Endothelial cell of umbilical vein (primary cell): ENCODE measurements around the gene RASA1. TPM values are rescaled to one million over a fixed set of nuclear protein-coding genes. Genes with fewer than 3 reads are reported as not detected.

Experiments used
- BruUV-seq: library from RNA; stranded (reverse); fragments of 400-500 nt; replicated peaks from 2 replicates; lab custom pipeline; 2021; lab: Mats Ljungman, UMichigan
- CTCF ChIA-PET: fragments of 300-600, 350-600 bp; sonication (Branson Sonifier 250); formaldehyde crosslinking; loops from one replicate; lab custom pipeline; 2021; ENCODE audit warnings: antibody characterized with exemption, inconsistent platforms; lab: Charles Lee
- POLR2A ChIA-PET: fragments of 300-600, 350-600 bp; sonication (Branson Sonifier 250); formaldehyde crosslinking; loops from one replicate; lab custom pipeline; 2021; ENCODE audit warnings: antibody characterized with exemption, inconsistent platforms; lab: Charles Lee
- DNase-seq: peaks from one replicate; pipeline ENCODE4 v3.0.0-alpha.2; 2011; ENCODE audit warnings: low read depth, low spot score
- FAIRE-seq: peaks from 2 replicates; lab custom pipeline; 2011; peaks lifted over from hg19 to GRCh38; lab: Jason Lieb, UNC
- H2AFZ ChIP-seq: 2 replicates; pipeline ENCODE4 v1.6.0; 2012; ENCODE audit warnings: low read depth, low read length, control low read depth, inconsistent platforms
- H3K27ac ChIP-seq: 2 replicates; pipeline ENCODE4 v1.5.1; 2011; ENCODE audit warnings: low read depth, mild to moderate bottlenecking, control low read depth, low read length, moderate library complexity; ENCODE audit not compliant: insufficient read depth
- H3K27me3 ChIP-seq, 2 experiments: 2 replicates each; pipeline versions ENCODE4 v1.6.0 to v1.6.1; 2011; ENCODE audit warnings: low read length in 2 of 2, mixed read lengths in 1 of 2; ENCODE audit not compliant: control insufficient read depth in 2 of 2, insufficient read depth in 2 of 2
- H3K36me3 ChIP-seq, 2 experiments: 2 replicates in 1 of 2; 3 replicates in 1 of 2; pipeline ENCODE4 v1.5.1; 2011; ENCODE audit warnings: low read length in 2 of 2, mild to moderate bottlenecking in 1 of 2, moderate library complexity in 1 of 2; ENCODE audit not compliant: control insufficient read depth in 2 of 2, insufficient read depth in 2 of 2; ENCODE audit errors: extremely low read depth in 1 of 2
- H3K4me1 ChIP-seq: 3 replicates; pipeline ENCODE4 v1.5.1; 2011; ENCODE audit warnings: mild to moderate bottlenecking, low read length; ENCODE audit not compliant: control insufficient read depth, insufficient read depth; ENCODE audit errors: extremely low read depth
- H3K4me2 ChIP-seq: 2 replicates; pipeline ENCODE4 v1.6.1; 2011; ENCODE audit warnings: low read length, control low read depth, mixed read lengths; ENCODE audit not compliant: insufficient read depth
- H3K4me3 ChIP-seq, 3 experiments: fragments of 200-600 bp in 1 of 3; sonication (generic), shearing (Covaris generic) in 1 of 3; replicated peaks in 1 of 3; 2 replicates each; pipeline ENCODE4 v1.5.1; 2011 to 2016; ENCODE audit warnings: control low read depth in 3 of 3, low read length in 3 of 3, mild to moderate bottlenecking in 2 of 3, inconsistent platforms in 1 of 3, low read depth in 1 of 3, moderate library complexity in 1 of 3; ENCODE audit not compliant: insufficient read depth in 1 of 3
- H3K79me2 ChIP-seq: 2 replicates; pipeline ENCODE4 v1.6.0; 2012; ENCODE audit warnings: low read length, inconsistent platforms; ENCODE audit not compliant: control insufficient read depth, insufficient read depth
- H3K9ac ChIP-seq: replicated peaks from 2 replicates; pipeline ENCODE3; 2011; ENCODE audit warnings: low read length, control low read depth; ENCODE audit not compliant: insufficient read depth; ENCODE audit errors: extremely low read depth
- H3K9me1 ChIP-seq: replicated peaks from 3 replicates; pipeline ENCODE4 v1.6.0; 2011; ENCODE audit warnings: mild to moderate bottlenecking, low read length; ENCODE audit not compliant: control insufficient read depth, insufficient read depth; ENCODE audit errors: extremely low read depth
- H3K9me3 ChIP-seq: replicated peaks from 2 replicates; pipeline ENCODE4 v1.5.1; 2012; ENCODE audit warnings: low read length, inconsistent platforms; ENCODE audit not compliant: control insufficient read depth, insufficient read depth
- H4K20me1 ChIP-seq: replicated peaks from 2 replicates; pipeline ENCODE3; 2011; ENCODE audit warnings: mild to moderate bottlenecking, low read length; ENCODE audit not compliant: control insufficient read depth, insufficient read depth; ENCODE audit errors: extremely low read depth
- EZH2 ChIP-seq: IDR thresholded peaks from 2 replicates; pipeline ENCODE4 v1.6.1; 2012; ENCODE audit warnings: borderline replicate concordance, low read depth, mild to moderate bottlenecking, moderate library complexity, low read length, inconsistent platforms; ENCODE audit not compliant: severe bottlenecking
- FOS ChIP-seq: IDR thresholded peaks from 2 replicates; pipeline ENCODE4 v1.6.1; 2011; ENCODE audit warnings: mild to moderate bottlenecking, low read length, moderate library complexity, borderline replicate concordance; ENCODE audit not compliant: insufficient read depth
- GATA2 ChIP-seq: IDR thresholded peaks from 2 replicates; pipeline ENCODE4 v1.7.0; 2011; ENCODE audit warnings: low read depth, mild to moderate bottlenecking, moderate library complexity, mixed read lengths, low read length; ENCODE audit not compliant: insufficient read length, insufficient read depth
- JUN ChIP-seq: IDR thresholded peaks from 2 replicates; pipeline ENCODE4 v1.6.1; 2011; ENCODE audit warnings: borderline replicate concordance, low read depth; ENCODE audit not compliant: insufficient read length, insufficient read depth
- MYC ChIP-seq: IDR thresholded peaks from one replicate; pipeline ENCODE4 v1.6.1; 2011; ENCODE audit warnings: mild to moderate bottlenecking, low read depth, low read length
- POLR2A ChIP-seq: IDR thresholded peaks from 2 replicates; pipeline ENCODE4 v1.6.1; 2012; ENCODE audit warnings: low read depth, mild to moderate bottlenecking, control low read depth, low read length
- POLR2AphosphoS5 ChIP-seq: IDR thresholded peaks from 2 replicates; pipeline ENCODE4 v1.6.1; 2012; ENCODE audit warnings: low read depth, mild to moderate bottlenecking, control low read depth, low read length, moderate library complexity; ENCODE audit not compliant: insufficient read depth
- dilution Hi-C: fragments of 300-500 bp; cut with MboI; formaldehyde crosslinking; loops from one replicate; pipeline ENCODE4 v1.15.0; 2019; ENCODE audit warnings: low sequenced_read_pairs; ENCODE audit not compliant: extremely low pct_ligation_motif_present
- intact Hi-C: fragments of 100-400 bp; cut with micrococcal nuclease; formaldehyde crosslinking; loops from one replicate; pipeline ENCODE4 v1.10.0; 2022
- polyA plus RNA-seq, 4 experiments: library from polyadenylated mRNA; depleted of rRNA in 3 of 4; stranded (reverse) in 3 of 4; unstranded in 1 of 4; fragments of >200 nt; gene quantifications; 2 replicates each; pipeline versions ENCODE4 v1.2.1 to v1.2.3, GENCODE V29; 2011 to 2012; ENCODE audit warnings: missing spikeins in 1 of 4
- total RNA-seq: library from RNA; stranded (reverse); gene quantifications from 2 replicates; pipeline ENCODE4 v1.2.3, GENCODE V29; 2021
- TF ChIP-seq, protein P1 (sequence below), 2 donors: IDR thresholded peaks; 1 replicate in 1 of 2; 2 replicates in 1 of 2; pipeline ENCODE4 v1.5.1; 2011; ENCODE audit warnings: low read length in 2 of 2, mild to moderate bottlenecking in 2 of 2, moderate library complexity in 2 of 2, control low read depth in 1 of 2, inconsistent platforms in 1 of 2, low read depth in 1 of 2; ENCODE audit not compliant: insufficient read depth in 1 of 2; ENCODE audit errors: extremely low read depth in 1 of 2
- TF ChIP-seq, protein P2 (sequence below): IDR thresholded peaks from 2 replicates; pipeline ENCODE4 v1.6.1; 2011; ENCODE audit not compliant: insufficient read depth, insufficient read length

RASA1 gene
- total and polyA plus RNA-seq, 2 donors (not counting 3 experiments of a cell fraction or from before 2014, with no cell fraction given): 23.1 to 42.0 TPM

DNA sequence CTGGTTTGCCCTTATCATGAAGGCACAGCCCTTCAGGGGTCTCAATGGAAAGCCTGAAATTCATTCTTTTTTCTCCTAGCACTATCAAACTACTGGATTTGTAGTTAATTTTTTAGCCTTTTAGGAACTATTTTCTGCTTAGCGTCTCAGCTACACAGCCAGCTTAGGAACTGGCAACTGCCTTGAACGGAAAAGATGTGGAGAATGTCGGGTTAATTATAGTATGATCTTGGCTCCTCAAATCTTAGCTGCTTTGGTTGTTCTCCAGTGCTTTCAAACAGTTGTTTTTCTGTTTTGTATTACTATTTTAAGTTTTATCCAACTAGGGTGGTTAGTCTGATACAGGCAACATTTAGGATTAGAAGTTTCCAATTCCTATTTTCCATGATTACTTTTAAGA lies 100.9 kb downstream of the RASA1 start:
- peaks cover 2 to 8% of the 10 kb centered on the region in 2 experiments for H3K36me3 ChIP-seq
- H3K27ac ChIP-seq: no peak overlapping the region
- no peak for DNase-seq
- TF ChIP-seq, protein P1, sequence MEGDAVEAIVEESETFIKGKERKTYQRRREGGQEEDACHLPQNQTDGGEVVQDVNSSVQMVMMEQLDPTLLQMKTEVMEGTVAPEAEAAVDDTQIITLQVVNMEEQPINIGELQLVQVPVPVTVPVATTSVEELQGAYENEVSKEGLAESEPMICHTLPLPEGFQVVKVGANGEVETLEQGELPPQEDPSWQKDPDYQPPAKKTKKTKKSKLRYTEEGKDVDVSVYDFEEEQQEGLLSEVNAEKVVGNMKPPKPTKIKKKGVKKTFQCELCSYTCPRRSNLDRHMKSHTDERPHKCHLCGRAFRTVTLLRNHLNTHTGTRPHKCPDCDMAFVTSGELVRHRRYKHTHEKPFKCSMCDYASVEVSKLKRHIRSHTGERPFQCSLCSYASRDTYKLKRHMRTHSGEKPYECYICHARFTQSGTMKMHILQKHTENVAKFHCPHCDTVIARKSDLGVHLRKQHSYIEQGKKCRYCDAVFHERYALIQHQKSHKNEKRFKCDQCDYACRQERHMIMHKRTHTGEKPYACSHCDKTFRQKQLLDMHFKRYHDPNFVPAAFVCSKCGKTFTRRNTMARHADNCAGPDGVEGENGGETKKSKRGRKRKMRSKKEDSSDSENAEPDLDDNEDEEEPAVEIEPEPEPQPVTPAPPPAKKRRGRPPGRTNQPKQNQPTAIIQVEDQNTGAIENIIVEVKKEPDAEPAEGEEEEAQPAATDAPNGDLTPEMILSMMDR (IDR thresholded peaks at IDR 0.05; ENCODE audit: extremely low read depth in 1 of 2, insufficient read depth in 1 of 2, low read depth in 1 of 2, low read length in 2 of 2): no peak
- no peak for TF ChIP-seq JUN
- no peak for TF ChIP-seq POLR2AphosphoS5
- TF ChIP-seq, protein P2, sequence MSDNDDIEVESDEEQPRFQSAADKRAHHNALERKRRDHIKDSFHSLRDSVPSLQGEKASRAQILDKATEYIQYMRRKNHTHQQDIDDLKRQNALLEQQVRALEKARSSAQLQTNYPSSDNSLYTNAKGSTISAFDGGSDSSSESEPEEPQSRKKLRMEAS: no peak
- no peak for TF ChIP-seq MYC
- no peak for TF ChIP-seq GATA2
- no peak for TF ChIP-seq FOS
- no peak for TF ChIP-seq POLR2A
- no peak for TF ChIP-seq EZH2
- peaks cover 2% of the 10 kb centered on the region for H4K20me1 ChIP-seq
- no peak overlapping the region for H3K4me2 ChIP-seq
- peaks cover 1% of the 10 kb centered on the region for H3K79me2 ChIP-seq
- H3K27me3 ChIP-seq: no peaks in the 10 kb centered on the region
- H3K4me3 ChIP-seq: no peak overlapping the region
- intact Hi-C loops: no loop called here
- no peaks in the 10 kb centered on the region for H3K9me3 ChIP-seq
- POLR2A ChIA-PET: no interaction called here
- H3K4me1 ChIP-seq: no peaks in the 10 kb centered on the region
- dilution Hi-C loops: no loop called here
- no peak overlapping the region for H3K9ac ChIP-seq
- H3K9me1 ChIP-seq: no peaks in the 10 kb centered on the region
- CTCF ChIA-PET: interaction anchor here (0.8 to 1.6 kb wide), 2 partner anchors 100 to 298 kb away, joined by 3 to 10 read pairs; partner anchors contain the start of gene RASA1
- no peak for FAIRE-seq
- H2AFZ ChIP-seq: no peak overlapping the region
- no TSS peak for BruUV-seq
